Fibroblast of the aortic adventitia (primary cell): ENCODE results near the gene OBSCN. TPM values are rescaled to one million over a fixed set of nuclear protein-coding genes. Genes with fewer than 3 reads are reported as not detected.

Source experiments
- DNase-seq: peaks from one replicate; pipeline ENCODE4 v3.0.0-alpha.2; 2010; ENCODE audit warnings: low read depth
- H3K4me3 ChIP-seq: 2 replicates; pipeline ENCODE4 v1.5.1; 2011; ENCODE audit warnings: low read depth, mild to moderate bottlenecking, control low read depth, low read length, moderate library complexity
- total RNA-seq: library from RNA; depleted of rRNA; stranded (reverse); fragments of >200 nt; gene quantifications from 2 replicates; pipeline ENCODE4 v1.2.3, GENCODE V29; 2012; ENCODE audit warnings: low replicate concordance
- TF ChIP-seq, protein P1 (sequence below): IDR thresholded peaks from 2 replicates; pipeline ENCODE4 v1.5.1; 2011; ENCODE audit warnings: mild to moderate bottlenecking, low read length, control low read depth, inconsistent platforms; ENCODE audit not compliant: insufficient read depth

The OBSCN gene
- total RNA-seq, 1 donor = 0.99 TPM

DNA sequence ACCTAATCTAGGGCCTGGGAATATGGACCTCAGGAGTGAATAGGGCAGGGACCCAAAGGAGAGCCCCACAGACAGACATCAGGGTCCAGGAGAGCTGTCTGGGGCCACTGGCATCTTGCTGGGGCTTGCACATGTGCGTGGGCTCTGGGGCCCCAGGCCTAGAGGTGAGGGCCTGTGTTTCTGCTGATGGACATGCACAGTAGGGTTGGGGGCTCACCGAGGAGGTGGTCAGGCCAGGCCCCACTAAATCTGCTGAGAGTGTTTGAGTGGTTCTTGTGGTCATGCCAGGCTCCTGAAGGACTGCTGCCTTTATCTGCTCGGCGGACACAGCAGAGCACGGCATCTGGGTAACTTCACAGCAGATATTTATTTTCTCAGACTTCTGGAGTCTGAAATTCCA, 87.4 kb downstream of the OBSCN start:
- TF ChIP-seq, protein P1, sequence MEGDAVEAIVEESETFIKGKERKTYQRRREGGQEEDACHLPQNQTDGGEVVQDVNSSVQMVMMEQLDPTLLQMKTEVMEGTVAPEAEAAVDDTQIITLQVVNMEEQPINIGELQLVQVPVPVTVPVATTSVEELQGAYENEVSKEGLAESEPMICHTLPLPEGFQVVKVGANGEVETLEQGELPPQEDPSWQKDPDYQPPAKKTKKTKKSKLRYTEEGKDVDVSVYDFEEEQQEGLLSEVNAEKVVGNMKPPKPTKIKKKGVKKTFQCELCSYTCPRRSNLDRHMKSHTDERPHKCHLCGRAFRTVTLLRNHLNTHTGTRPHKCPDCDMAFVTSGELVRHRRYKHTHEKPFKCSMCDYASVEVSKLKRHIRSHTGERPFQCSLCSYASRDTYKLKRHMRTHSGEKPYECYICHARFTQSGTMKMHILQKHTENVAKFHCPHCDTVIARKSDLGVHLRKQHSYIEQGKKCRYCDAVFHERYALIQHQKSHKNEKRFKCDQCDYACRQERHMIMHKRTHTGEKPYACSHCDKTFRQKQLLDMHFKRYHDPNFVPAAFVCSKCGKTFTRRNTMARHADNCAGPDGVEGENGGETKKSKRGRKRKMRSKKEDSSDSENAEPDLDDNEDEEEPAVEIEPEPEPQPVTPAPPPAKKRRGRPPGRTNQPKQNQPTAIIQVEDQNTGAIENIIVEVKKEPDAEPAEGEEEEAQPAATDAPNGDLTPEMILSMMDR = no peak
- no peak for DNase-seq
- no peak overlapping the region for H3K4me3 ChIP-seq

DNA sequence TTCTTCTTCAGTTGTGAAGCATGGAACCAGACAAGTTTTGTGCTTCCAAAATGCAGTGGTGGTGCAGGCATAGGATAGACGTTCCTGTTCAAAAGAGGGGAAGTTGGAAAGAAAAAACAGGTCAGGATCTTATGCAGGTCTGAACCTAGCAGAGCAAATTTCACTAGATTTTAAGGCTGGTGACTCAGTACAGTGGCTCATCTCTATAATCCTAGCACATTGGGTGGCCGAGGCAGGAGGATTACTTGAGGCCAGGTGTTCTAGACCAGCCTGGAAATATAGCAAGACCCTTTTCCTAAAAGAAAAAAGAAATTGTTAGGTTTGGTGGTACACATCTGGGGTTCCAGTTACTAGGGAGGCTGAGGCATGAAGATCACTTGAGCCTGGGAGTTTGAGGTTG, 88.1 kb downstream of the OBSCN start:
- H3K4me3 ChIP-seq = no peak overlapping the region
- TF ChIP-seq, protein P1 = no peak
- no peak for DNase-seq

DNA sequence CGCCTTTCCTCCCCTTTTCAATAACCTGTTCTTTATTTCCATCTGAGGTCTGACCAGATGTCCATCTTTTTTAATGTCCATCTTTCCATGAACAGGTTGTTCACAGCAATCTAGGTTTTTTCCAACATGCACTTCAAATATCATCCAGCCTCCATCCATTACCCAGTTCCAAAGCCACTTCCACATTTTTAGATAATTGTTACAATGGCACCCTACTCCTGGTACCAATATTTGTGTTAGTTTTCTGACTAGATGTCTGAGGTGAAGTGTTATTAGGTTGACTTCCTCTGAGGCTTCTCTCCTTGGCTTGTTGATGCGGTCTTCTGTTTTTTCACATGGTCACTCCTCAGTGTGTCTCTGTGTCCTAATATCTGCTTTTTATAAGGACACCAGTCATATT, 89.4 kb downstream of the OBSCN start:
- TF ChIP-seq, protein P1 = no peak
- DNase-seq = no peak
- H3K4me3 ChIP-seq = no peak overlapping the region

DNA sequence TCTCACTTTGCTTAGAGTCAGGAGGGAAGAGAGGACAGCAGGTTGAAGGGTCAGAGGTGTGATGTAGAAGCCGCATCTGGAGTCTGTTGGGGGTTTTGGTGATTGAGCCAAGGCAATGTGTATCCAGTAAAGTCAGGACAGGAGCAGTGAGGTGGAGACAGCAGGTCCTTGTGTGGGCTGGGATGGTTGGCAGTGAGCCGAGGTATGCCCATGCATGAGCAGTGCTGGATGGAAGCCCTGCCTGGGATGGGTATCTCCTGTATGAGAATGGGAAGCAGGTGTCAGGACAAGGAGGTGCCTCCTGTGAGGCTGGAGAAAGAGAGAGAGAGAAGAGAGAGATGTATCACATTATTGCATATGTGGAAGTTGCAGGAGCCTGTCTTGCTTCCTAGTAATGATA, 90.0 kb downstream of the OBSCN start:
- TF ChIP-seq, protein P1 = no peak
- H3K4me3 ChIP-seq = no peak overlapping the region
- DNase-seq = no peak

DNA sequence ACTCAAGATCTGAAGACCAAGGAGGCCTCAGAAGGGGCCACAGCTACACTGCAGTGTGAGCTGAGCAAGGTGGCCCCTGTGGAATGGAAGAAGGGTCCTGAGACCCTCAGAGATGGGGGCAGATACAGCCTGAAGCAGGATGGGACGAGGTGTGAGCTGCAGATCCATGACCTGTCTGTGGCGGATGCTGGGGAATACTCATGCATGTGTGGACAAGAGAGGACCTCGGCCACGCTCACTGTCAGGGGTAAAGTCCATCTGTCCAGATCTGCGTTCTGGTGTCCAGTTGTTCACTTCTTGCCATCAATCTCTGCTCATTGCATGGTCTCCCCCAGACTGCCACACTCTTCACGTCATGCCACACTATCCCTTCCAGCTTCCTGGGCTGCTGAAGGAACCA, 90.6 kb downstream of the OBSCN start:
- TF ChIP-seq, protein P1 = no peak
- DNase-seq = no peak
- H3K4me3 ChIP-seq = no peak overlapping the region

DNA sequence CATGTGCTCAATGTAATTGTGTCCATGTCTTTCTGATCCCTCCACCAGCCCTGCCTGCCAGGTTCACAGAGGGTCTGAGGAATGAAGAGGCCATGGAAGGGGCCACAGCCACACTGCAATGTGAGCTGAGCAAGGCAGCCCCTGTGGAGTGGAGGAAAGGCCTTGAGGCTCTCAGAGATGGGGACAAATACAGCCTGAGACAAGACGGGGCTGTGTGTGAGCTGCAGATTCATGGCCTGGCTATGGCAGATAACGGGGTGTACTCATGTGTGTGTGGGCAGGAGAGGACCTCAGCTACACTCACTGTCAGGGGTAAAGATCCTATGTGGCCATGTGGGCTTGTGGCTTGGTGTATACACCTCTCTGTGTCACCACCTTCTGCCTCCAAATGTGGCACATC, 91.4 kb downstream of the OBSCN start:
- H3K4me3 ChIP-seq = no peak overlapping the region
- no peak for DNase-seq
- TF ChIP-seq, protein P1 = no peak

DNA sequence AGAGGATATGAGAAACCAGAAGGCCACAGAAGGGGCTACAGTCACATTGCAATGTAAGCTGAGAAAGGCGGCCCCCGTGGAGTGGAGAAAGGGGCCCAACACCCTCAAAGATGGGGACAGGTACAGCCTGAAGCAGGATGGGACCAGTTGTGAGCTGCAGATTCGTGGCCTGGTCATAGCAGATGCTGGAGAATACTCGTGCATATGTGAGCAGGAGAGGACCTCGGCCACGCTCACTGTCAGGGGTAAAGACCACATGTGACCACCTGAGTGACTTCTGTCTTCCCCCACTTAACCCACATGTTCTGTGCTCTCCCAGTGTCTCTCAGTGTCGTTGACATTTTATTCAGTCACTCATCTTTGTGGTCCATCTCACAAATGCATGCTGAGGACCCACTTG, 92.1 kb downstream of the OBSCN start:
- DNase-seq = no peak
- TF ChIP-seq, protein P1 = no peak
- H3K4me3 ChIP-seq = no peak overlapping the region
